ENCODE data around the gene PRRT2.

PRRT2 gene

DNA sequence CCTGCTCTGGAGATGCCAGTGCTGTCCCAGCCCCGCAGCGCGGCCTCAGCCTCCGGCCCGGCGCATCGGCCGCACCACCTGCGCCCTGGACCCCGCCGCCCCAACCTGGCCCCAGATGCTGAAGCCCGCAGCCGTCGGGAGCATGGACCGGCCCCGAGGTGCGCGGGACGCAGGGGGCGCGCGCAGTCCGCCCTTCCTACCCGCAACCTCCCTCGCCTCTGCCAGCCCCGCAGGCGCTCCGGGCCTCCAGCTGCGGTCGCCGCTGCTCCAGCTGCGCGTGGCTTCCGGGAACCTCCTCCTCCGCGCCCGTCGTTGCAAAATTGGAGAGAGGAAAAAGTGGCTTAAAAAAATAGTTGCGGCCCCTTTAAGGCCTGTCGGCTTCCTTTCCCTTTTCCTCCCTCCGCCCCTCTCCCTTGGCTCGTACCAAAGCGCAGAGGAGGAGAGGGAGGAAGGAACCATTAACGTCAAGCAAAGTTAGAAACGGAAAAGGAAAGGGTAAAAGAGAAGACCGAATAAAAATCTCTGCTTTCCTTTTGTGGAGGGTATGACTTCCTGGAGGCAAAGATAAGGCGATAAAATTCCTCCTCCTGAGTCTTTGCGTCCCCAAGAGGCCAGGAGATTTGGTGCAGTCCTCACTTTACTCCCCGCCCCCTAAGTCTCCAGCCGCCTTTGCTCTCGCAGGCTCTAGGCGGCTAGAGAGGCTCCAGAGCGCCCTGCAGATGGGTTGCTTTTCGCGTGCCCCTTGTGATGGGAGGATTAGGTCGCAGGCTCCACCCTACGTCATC lies 51.1 kb downstream of the PRRT2 start, which contains the start of gene CDIPT:
Gene CDIPT, minus strand, starts transcription at position 343 of the 785 bp plus-strand sequence. CDS start 369 bp downstream, outside the sequence.
- peak; percentile 98 for DNase-seq (ENCODE audit: low read depth)

- no peak for DNase-seq (ENCODE audit: low read depth)
Measured at GRCh38 chr16:29863669-29863984, 51.6 kb downstream of the PRRT2 start.

DNA sequence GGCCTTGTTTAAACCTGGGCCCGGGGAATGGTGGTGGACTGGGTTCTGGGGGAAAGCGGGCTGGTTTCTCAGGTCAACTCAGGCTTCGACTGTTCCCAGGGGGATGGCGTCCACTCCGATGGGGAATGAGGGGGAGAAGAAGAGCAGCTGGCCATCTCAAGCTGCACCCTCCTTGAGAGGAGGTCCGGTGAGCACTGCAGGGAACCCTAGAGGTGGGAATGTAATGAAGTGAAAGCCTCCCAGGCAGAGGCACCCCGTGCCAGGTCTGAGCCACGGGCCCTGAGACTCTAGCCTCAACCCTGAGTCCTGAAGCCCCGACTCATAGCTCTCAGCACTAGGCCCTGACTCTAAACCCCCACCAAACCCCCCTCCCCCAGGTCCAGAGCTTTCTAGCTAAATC lies 52.2 kb downstream of the PRRT2 start:
- no peak for DNase-seq (ENCODE audit: low read depth)

Measured in ELR (cell line).